Neural cell (in vitro differentiated cells): Measurements from ENCODE around the gene CYP20A1. TPM values are rescaled to one million over a fixed set of nuclear protein-coding genes. Genes with fewer than 3 reads are reported as not detected.

Experiments used
- H2AFZ ChIP-seq: fragments of 200-600, 300-800 bp; sonication (generic), shearing (Covaris generic); 2 replicates; pipeline ENCODE4 v1.6.0; 2014; ENCODE audit warnings: low read depth, mild to moderate bottlenecking, antibody characterized with exemption, low read length, moderate library complexity
- H3F3A ChIP-seq: fragments of 200-600 bp; shearing (Covaris generic); 2 replicates; pipeline ENCODE4 v1.6.1; 2016; ENCODE audit warnings: mild to moderate bottlenecking, moderate library complexity, mixed read lengths, antibody characterized with exemption, low read length; ENCODE audit not compliant: insufficient read depth, poor library complexity, severe bottlenecking
- H3K27ac ChIP-seq: fragments of 200-600, 300-800 bp; sonication (generic), shearing (Covaris generic); 2 replicates; pipeline ENCODE4 v1.5.1; 2014; ENCODE audit warnings: mild to moderate bottlenecking, low read length, moderate library complexity
- H3K27me3 ChIP-seq: fragments of 300-800, 200-600 bp; sonication (generic), shearing (Covaris generic); 2 replicates; pipeline ENCODE4 v1.6.0; 2014; ENCODE audit warnings: mild to moderate bottlenecking, low read depth, low read length, moderate library complexity; ENCODE audit not compliant: insufficient read depth
- H3K36me3 ChIP-seq: fragments of 300-800, 200-600 bp; sonication (generic), shearing (Covaris generic); 2 replicates; pipeline ENCODE4 v1.5.1; 2014; ENCODE audit warnings: mild to moderate bottlenecking, antibody characterized with exemption, low read length, moderate library complexity; ENCODE audit not compliant: insufficient read depth
- H3K4me2 ChIP-seq: fragments of 300-800, 200-600 bp; sonication (generic), shearing (Covaris generic); 2 replicates; pipeline ENCODE4 v1.6.0; 2014; ENCODE audit warnings: mild to moderate bottlenecking, low read length
- H3K4me3 ChIP-seq: fragments of 300-800, 200-600 bp; sonication (generic), shearing (Covaris generic); 2 replicates; pipeline ENCODE4 v1.5.1; 2014; ENCODE audit warnings: mild to moderate bottlenecking, low read length, moderate library complexity
- H3K79me2 ChIP-seq: fragments of 200-600 bp; shearing (Covaris generic); replicated peaks from 2 replicates; pipeline ENCODE4 v1.6.0; 2014; ENCODE audit warnings: mild to moderate bottlenecking, low read length, moderate library complexity; ENCODE audit not compliant: insufficient read depth
- H3K9ac ChIP-seq: fragments of 300-800, 200-600 bp; sonication (generic), shearing (Covaris generic); 2 replicates; pipeline ENCODE4 v1.6.1; 2016; ENCODE audit warnings: mild to moderate bottlenecking, low read length, mixed read lengths
- H3K9me2 ChIP-seq: fragments of 200-600 bp; shearing (Covaris generic); 2 replicates; pipeline ENCODE4 v1.6.1; 2016; ENCODE audit warnings: mild to moderate bottlenecking, low read length, mixed read lengths; ENCODE audit not compliant: insufficient read depth
- H3K9me3 ChIP-seq: fragments of 200-600, 300-800 bp; sonication (generic), shearing (Covaris generic); 2 replicates; pipeline ENCODE4 v1.6.1; 2016; ENCODE audit warnings: mild to moderate bottlenecking, mixed run types, low read length, moderate library complexity, mixed read lengths
- H4K20me1 ChIP-seq: fragments of 200-600 bp; shearing (Covaris generic); 2 replicates; pipeline ENCODE4 v1.6.1; 2016; ENCODE audit warnings: mild to moderate bottlenecking, mixed run types; ENCODE audit not compliant: insufficient read depth
- EP300 ChIP-seq: fragments of 450-650 bp; conservative IDR thresholded peaks from 2 replicates; pipeline ENCODE4 v1.6.1; 2014; ENCODE audit warnings: antibody characterized with exemption, mild to moderate bottlenecking, moderate library complexity; ENCODE audit not compliant: poor library complexity, severe bottlenecking
- EZH2 ChIP-seq: fragments of 200-600, 300-800 bp; shearing (Covaris generic), sonication (generic); IDR thresholded peaks from 2 replicates; pipeline ENCODE4 v1.6.1; 2014; ENCODE audit warnings: antibody characterized with exemption, low read length, borderline replicate concordance, mild to moderate bottlenecking; ENCODE audit not compliant: insufficient read depth, poor library complexity, severe bottlenecking
- MXI1 ChIP-seq: fragments of 450-650 bp; conservative IDR thresholded peaks from 2 replicates; pipeline ENCODE4 v1.6.1; 2014; ENCODE audit warnings: antibody characterized with exemption, mild to moderate bottlenecking; ENCODE audit not compliant: poor library complexity, severe bottlenecking
- POLR2AphosphoS5 ChIP-seq: IDR thresholded peaks from 2 replicates; pipeline ENCODE4 v1.6.1; 2012
- RAD21 ChIP-seq: fragments of 450-650 bp; conservative IDR thresholded peaks from 2 replicates; pipeline ENCODE4 v1.6.1; 2014; ENCODE audit warnings: antibody characterized with exemption, mild to moderate bottlenecking, moderate library complexity
- SMC3 ChIP-seq: fragments of 450-650 bp; conservative IDR thresholded peaks from 2 replicates; pipeline ENCODE4 v1.6.1; 2014; ENCODE audit warnings: antibody characterized with exemption, mild to moderate bottlenecking, moderate library complexity; ENCODE audit not compliant: poor library complexity
- TAF1 ChIP-seq: IDR thresholded peaks from 2 replicates; pipeline ENCODE4 v1.6.1; 2012; ENCODE audit warnings: low read depth
- polyA plus RNA-seq: library from polyadenylated mRNA; depleted of rRNA; stranded (reverse); fragments of >200 nt; gene quantifications from 2 replicates; pipeline ENCODE4 v1.2.3, GENCODE V29; 2014
- TF ChIP-seq, protein P1 (sequence below): fragments of 450-650 bp; IDR thresholded peaks from 2 replicates; pipeline ENCODE4 v1.5.1; 2014; ENCODE audit warnings: antibody characterized with exemption, mild to moderate bottlenecking, moderate library complexity; ENCODE audit not compliant: poor library complexity, severe bottlenecking
- TF ChIP-seq, protein P2 (sequence below): IDR thresholded peaks from 2 replicates; pipeline ENCODE4 v1.6.1; 2012; ENCODE audit warnings: borderline replicate concordance

Gene CYP20A1
- polyA plus RNA-seq, 1 donor from 2014 or later, result 12.9 TPM

DNA sequence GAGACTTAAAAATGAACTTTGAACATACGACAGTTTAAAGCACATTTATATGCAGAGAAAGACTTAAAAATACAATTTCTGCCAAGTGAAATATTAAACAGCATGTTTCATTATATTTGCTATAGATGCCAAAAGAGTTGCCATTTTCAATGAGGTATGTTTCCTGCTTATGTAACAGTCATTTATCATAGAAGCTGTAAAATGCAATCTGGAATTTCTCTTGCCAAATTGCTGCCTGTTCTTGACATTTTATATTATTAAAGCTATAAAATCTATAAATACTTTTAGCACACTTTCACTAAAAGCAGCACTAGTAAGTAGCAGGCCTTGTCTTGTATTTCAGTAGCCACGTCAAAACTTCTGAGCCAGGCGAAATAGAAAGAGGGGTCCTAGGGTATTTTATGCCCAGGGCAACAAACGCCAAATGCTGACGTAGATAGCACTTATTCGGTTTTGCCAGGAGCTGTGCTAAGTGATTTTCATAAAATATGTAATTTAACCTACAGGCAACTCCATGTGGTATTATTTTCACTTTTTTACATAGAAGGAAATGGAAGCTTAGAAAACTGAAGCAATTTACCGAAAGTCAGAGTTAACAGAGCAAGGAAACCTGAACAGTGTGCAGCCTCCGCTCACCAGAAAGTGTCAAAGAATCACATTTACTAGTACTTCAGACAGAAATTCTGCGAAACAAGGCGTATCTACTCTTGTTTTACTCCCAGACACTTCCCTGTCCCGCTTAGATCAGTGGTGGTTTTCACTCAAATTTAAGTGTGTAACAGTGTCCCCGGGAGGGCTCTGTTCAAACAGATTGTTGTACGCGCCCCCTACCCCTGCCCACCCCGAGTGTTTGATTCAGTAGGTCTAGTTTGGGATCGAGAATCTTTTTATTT lies 1.2 kb upstream of the CYP20A1 start:
- H3K9me3 ChIP-seq, result no peaks in the 10 kb centered on the region
- H3K27ac ChIP-seq, result no peak overlapping the region
- no peaks in the 10 kb centered on the region for H3K9me2 ChIP-seq
- no peak for TF ChIP-seq TAF1
- TF ChIP-seq EZH2, result no peak
- peak overlapping the region; percentile 89 for H3K9ac ChIP-seq
- no peaks in the 10 kb centered on the region for H4K20me1 ChIP-seq
- peaks cover 16% of the 10 kb centered on the region for H3K79me2 ChIP-seq
- no peaks in the 10 kb centered on the region for H3F3A ChIP-seq
- H3K36me3 ChIP-seq, result no peaks in the 10 kb centered on the region
- no peak overlapping the region for H3K4me2 ChIP-seq
- no peak overlapping the region for H2AFZ ChIP-seq
- peak overlapping the region; percentile 73 for H3K4me3 ChIP-seq
- H3K27me3 ChIP-seq, result no peaks in the 10 kb centered on the region

- Histone ChIP-seq H3K4me3 (peak overlapping the region; percentile 73), H3K9ac (peak overlapping the region; percentile 89), H3K4me2 (no peak overlapping the region), H3K9me3 (no peaks in the 10 kb centered on the region), H3K9me2 (no peaks in the 10 kb centered on the region), H3K27me3 (no peaks in the 10 kb centered on the region), H3K79me2 (peaks cover 16% of the 10 kb centered on the region), H3K27ac (peak overlapping the region; percentile 91), H4K20me1 (no peaks in the 10 kb centered on the region), H3K36me3 (no peaks in the 10 kb centered on the region), H2AFZ (peak overlapping the region; percentile 96), H3F3A (no peaks in the 10 kb centered on the region)
- no peak for TF ChIP-seq TAF1
- TF ChIP-seq, protein P1, sequence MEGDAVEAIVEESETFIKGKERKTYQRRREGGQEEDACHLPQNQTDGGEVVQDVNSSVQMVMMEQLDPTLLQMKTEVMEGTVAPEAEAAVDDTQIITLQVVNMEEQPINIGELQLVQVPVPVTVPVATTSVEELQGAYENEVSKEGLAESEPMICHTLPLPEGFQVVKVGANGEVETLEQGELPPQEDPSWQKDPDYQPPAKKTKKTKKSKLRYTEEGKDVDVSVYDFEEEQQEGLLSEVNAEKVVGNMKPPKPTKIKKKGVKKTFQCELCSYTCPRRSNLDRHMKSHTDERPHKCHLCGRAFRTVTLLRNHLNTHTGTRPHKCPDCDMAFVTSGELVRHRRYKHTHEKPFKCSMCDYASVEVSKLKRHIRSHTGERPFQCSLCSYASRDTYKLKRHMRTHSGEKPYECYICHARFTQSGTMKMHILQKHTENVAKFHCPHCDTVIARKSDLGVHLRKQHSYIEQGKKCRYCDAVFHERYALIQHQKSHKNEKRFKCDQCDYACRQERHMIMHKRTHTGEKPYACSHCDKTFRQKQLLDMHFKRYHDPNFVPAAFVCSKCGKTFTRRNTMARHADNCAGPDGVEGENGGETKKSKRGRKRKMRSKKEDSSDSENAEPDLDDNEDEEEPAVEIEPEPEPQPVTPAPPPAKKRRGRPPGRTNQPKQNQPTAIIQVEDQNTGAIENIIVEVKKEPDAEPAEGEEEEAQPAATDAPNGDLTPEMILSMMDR, result no peak
- TF ChIP-seq SMC3, result no peak
- TF ChIP-seq MXI1, result no peak
- no peak for TF ChIP-seq RAD21
- no peak for TF ChIP-seq EP300
- TF ChIP-seq POLR2AphosphoS5, result no peak
- TF ChIP-seq, protein P2, sequence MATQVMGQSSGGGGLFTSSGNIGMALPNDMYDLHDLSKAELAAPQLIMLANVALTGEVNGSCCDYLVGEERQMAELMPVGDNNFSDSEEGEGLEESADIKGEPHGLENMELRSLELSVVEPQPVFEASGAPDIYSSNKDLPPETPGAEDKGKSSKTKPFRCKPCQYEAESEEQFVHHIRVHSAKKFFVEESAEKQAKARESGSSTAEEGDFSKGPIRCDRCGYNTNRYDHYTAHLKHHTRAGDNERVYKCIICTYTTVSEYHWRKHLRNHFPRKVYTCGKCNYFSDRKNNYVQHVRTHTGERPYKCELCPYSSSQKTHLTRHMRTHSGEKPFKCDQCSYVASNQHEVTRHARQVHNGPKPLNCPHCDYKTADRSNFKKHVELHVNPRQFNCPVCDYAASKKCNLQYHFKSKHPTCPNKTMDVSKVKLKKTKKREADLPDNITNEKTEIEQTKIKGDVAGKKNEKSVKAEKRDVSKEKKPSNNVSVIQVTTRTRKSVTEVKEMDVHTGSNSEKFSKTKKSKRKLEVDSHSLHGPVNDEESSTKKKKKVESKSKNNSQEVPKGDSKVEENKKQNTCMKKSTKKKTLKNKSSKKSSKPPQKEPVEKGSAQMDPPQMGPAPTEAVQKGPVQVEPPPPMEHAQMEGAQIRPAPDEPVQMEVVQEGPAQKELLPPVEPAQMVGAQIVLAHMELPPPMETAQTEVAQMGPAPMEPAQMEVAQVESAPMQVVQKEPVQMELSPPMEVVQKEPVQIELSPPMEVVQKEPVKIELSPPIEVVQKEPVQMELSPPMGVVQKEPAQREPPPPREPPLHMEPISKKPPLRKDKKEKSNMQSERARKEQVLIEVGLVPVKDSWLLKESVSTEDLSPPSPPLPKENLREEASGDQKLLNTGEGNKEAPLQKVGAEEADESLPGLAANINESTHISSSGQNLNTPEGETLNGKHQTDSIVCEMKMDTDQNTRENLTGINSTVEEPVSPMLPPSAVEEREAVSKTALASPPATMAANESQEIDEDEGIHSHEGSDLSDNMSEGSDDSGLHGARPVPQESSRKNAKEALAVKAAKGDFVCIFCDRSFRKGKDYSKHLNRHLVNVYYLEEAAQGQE, result no peak
- no peak for TF ChIP-seq EZH2
These were observed 520 bp upstream of the CYP20A1 start for GRCh38 chr2:203238292-203238703.
